D341Med (cell line): Measurements from ENCODE around the gene EXTL1.

ENCODE experiments used
- DNase-seq: peaks from one replicate; pipeline ENCODE4 v3.0.0; 2012; ENCODE audit warnings: low spot score

EXTL1 gene

DNA sequence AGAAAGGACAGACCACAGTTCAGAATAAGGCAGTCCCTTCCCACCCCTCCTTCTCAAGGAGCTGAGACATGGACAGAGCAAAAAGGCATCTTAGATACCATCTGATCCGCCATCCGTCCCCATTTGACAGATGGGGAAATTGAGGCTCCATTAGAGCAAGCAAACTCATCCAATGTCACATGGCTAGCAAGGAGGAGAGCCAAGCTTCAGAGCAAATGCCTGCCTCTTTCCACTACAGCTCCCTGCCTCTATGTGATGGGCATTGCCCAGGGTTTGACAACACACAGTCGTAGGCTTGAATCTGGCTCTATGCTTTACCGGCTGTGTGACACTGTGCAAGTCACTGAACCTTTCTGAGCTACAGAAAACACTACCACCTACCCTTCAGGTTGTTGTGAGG lies 20.4 kb downstream of the EXTL1 start:
- no peak for DNase-seq

DNA sequence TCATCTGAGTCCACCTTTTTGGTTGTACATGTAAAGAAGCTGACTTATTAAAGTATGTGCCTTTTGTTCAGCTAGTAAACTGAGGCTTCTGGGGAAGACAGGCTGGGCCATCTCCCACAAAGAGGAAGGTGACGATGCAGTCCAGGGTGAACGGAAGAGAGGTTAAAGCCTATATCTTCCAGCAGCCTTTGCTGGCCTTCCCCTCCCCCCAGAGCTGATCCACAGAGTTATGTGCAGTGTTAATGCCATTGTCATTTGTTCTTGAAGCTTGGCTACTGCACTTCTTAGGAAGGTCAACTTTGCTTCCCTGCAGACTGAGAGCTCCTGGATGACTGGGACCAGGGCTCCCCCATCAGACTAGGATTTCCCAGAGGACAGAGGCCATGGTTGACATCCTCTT lies 22.2 kb downstream of the EXTL1 start:
- no peak for DNase-seq

- DNase-seq, result no peak
Observed at GRCh38 chr1:26044414-26044813, 22.8 kb downstream of the EXTL1 start.

DNA sequence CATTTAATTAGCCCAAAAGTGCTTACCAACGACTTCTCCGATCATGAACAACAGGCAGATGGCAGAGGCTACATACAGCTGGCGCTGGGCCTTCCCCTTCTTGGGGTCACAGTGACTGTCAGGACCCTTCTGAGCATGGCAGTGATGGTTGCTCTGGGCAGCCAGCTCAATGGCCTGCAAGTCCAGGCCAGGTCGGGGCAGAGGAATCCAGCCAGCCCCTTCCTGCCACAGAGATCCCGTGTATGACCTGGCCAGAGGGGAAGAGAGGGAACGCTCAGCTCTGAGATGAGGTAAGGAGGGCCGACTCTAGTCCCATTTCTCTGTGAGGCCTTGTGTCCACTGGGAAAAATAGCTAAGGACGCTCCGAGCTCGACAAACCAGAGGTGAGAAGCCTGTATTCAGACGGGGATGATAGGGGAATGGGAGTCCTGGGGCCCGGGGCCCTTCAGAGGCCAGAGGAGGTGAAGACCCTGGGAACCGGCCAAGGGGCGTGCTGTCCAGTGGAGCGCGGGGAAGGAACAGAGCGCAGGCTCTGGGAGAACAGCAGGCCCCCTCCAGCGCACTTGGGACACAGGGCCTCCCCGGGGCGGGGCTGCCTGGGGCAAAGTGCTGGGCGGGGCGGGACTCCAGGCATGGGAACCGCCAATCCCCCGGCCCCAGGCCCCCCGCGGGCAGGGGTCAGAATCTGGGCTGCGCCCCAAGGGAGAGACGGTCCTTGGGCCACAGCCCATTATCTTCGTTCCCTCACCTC lies 23.6 kb downstream of the EXTL1 start:
- DNase-seq, result no peak

DNA sequence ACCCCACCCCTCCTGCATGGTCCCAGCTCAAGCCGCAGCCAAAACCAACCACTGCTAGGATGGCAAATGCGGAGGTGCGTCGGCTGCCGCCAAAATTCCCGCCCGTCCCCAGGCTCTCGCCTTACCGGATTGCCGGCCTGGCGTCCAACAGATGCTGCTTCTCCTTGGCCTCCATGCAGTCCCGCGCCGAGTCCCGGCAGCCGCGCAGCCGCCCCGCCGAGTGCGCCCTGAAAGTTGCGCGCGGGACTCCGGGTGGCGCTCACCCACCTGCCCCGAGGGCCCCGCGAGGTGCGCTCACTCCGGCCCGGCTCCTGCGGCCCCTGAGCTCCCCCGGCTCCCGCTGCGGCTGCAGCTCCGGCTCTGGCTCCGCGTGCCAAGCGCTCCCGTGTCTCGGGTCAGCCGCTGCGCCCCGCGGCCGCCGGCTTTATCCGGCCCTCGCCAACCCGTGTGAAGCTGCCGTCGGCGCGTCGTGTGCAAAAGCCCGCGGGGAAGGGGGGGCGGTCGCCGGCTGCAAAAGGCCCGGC lies 24.2 kb downstream of the EXTL1 start, which contains the start of gene SLC30A2:
SLC30A2 (minus strand) TSS at position 397 of the 524 bp plus-strand sequence; CDS start at position 175, 222 bp downstream.
- peak; percentile 64 for DNase-seq

GRCh38 chr1:26046246-26047095 lies 24.9 kb downstream of the EXTL1 start:
- DNase-seq, result no peak

DNA sequence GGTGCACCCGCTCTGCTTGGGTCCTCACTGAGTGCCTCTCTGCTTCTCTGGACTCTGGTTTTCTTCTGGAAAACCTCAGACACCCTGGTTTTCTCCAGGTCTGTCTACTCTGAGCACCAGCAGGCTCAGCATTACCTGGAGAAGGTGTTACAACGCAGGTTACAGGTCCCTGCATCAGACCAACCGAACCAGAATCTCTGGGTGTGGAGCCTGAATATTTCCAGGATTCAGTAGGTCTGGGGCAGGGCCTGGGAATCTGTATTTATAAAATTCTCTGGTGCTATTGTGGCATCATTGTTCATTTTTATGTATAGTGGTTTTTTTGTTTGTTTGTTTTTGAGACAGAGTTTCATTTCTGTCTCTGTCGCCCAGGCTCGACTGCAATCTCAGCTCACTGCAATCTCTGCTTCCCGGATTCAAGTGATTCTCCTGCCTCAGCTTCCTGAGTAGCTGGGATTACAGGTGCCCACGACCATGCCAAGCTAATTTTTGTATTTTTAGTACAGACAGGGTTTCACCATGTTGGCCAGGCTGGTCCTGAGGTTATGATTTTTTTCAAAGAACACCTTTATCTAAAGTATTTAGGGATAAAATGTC lies 25.8 kb downstream of the EXTL1 start:
- DNase-seq, result no peak

DNA sequence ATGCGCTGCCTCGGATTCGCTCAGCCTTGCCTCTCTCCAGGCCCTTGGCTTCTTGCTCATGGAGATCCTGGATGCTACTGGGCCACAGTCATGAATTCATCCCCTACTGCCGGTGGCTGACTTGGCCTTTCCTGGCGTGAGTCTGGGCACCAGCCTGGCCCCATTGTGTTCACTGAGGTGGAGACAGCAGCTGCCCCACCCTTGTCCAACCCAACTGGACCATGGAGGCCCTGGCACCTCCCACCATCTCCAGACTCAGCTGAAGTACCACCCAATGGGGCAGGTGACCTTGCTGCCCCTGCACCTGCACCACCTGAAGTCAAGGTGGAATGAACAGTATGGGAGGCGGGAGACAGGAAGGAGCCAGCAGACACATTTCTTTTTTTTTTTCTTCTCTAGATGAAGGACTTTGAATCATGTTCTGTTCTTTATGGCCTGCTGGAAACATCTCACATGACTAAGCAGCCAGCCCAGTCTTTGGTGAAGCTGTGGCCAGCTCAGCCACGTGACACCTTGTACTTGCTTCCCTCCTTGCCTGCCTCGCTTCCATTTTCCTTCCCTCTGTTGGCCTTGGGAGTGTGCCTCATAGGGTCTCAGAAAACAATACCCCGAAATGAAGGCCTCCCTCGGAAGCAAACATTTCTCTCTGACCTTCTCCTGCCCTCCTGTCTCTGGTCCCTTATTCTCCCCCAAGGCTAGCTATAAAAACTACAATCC lies 28.1 kb downstream of the EXTL1 start:
- DNase-seq, result no peak

DNA sequence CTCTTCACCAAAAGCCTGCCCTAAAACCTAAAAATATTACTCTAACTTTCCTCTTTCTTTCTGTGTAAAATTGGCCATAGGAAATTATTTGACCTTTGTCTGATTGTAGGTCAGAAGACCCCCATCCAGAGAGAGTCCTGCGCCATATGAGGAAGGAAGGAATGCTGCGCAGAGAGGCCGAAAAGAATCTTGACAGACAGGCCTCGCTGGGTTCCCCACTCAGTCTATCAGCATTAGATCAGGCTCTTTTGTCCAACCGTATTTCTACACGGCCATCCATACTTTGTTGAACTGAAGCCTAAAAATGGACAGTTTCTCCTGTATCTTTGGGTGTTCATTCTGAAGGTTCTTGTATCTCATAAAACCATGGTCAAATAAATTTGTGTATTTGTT lies 28.7 kb downstream of the EXTL1 start:
- DNase-seq, result no peak

GRCh38 chr1:26053718-26054560 lies 32.4 kb downstream of the EXTL1 start:
- no peak for DNase-seq

DNA sequence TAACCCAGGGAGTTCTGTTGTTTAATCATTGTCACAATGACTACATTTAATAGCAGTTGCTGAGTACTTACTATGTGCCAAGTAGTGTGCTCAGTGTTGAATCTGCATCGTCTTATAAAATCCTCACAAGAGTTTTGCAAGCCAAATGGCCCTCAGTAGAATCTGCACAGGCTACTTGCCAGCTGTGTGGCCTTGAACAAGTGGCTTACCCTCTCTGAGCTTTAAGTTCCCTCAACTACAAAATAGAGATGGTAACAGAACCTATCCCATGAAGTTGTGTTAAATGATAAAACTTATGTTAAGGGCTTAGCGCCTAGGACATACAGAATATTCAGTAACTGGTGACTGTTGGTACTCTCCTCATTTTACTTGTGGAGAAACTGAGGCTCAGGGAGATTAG lies 33.5 kb downstream of the EXTL1 start:
- DNase-seq, result no peak

DNA sequence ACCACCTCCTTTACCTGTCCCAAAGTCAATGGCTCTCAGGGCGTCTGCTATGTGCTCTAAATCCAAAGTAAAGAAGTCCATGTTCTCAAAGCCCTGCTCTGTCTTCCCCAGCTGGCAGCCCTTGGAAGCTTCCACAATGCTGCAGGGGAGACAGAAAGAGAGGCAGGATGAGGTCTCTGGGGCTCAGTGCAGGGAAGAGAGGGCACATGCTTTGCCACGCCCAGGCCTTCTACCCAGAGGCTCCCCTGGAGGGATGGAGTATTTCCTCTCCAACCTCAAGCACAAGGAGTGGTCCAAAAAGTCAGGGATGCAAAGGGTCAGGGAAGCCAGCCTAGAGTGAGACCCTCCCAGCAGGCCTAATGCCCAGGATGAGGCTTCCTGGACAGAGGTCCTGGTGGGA lies 35.6 kb downstream of the EXTL1 start:
- DNase-seq, result no peak

DNA sequence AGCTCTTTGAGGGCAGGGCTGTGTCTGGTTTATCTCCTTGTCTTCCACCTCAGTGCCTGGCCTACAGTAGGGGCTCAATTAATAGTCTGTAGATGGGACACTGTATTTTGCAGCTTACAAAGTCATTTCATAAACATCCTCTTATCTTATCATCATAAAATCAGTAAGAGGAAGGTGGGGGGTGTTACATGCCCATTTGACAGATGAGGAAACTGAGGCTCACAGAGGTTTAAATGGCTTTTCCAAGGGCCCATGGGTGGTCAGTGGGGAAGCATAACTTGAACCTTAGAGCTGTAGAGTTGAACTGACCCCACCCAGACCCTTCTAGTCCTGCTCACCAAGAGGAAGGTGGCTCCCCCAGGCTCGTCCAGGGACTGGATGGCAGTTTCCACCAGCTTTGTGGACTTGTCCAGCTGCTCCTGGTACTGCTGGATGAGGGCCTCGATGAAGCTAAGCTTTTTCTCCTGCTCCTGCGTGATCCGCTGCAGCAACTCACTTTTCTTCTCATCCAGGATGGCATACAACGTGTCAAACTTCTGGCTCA lies 36.5 kb downstream of the EXTL1 start:
- DNase-seq, result no peak

GRCh38 chr1:26059906-26060305 lies 38.3 kb downstream of the EXTL1 start:
- no peak for DNase-seq

DNA sequence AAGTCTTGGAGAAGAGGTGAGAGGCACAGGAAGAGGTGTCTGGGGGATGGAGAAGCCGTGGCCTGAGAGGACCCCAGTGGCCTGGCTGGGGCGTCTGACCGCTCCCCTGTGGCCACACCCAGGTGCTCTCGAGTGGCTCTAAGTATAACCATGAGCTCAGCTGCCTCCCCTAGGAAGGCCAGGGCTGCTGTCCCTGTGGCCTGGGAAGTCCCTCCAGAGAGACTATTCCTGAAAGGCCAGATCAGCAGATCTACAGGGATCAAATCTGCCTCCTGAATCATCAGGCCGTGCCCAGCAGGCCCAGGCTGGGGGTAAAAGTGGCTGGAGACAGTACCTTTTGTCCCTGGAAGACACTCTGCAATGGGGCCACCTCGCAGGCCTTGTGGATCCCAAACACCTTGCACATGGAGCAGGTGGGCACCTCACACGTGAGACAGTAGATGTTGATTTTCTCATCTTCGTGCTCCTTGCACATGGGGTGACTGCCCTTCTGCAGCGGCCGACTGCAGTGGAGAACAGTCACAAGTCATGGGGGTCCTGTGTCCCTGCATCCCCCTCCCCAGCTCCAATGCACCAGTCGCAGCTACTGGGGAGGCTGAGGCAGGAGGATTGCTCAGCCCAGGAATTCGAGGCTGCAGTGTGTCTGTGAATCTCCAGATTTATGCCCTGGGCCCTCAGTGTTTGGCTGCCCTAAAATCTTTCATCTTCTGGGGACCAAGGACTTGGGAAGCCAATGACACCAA lies 39.4 kb downstream of the EXTL1 start:
- no peak for DNase-seq

DNA sequence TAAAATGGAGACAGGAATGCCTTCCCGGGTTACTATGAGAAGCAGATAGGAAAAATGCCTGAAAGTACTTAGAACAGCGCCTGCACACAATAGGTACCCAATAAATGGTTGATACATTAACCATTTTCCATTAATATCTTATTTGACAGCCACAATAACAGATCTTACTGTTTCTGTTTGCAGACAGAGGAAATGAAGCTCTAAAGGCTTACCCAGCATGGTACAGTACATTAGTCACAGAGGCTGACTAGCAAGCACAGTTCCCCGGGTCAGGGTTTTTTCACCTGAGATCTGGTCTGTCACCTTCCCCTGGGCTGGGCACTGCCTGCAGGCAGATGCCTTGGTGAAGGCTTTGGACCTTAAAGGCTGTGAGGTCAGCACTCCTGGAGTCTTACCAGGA lies 43.0 kb downstream of the EXTL1 start:
- no peak for DNase-seq

GRCh38 chr1:26066160-26066559 lies 44.6 kb downstream of the EXTL1 start:
- no peak for DNase-seq

GRCh38 chr1:26066857-26067256 lies 45.3 kb downstream of the EXTL1 start:
- DNase-seq, result no peak

GRCh38 chr1:26067432-26067911 lies 45.9 kb downstream of the EXTL1 start, which contains the start of gene TRIM63:
TSS of gene TRIM63 (minus strand) at chr1:26067630. CDS start at chr1:26067494, 136 bp downstream.
- DNase-seq, result no peak

DNA sequence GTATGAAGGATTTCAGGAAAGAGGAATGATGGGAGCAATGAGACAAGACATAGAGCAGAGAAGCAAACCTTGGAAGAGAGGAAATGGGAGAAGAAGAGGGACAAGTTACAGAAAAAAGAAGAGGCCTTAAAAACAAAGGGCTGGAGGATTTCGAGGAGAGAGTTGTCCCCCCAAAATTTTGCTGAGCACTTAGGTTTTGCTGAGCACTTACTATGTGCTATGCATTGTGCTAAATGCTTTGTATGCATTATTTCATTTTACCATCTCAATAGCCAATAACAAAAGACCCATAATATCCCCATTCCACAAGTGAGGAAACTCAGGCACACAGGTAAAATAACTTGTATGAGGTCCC lies 48.3 kb downstream of the EXTL1 start:
- no peak for DNase-seq
